ENCODE measurements around the gene TECPR2.

GRCh38 chr14:102545461-102546265 lies 182.9 kb downstream of the TECPR2 start:
- TF ChIP-seq CTCF (IDR thresholded peaks at IDR 0.05; ENCODE audit: insufficient read depth, low read depth, low read length) (no peak), EZH2 (IDR thresholded peaks at IDR 0.05; ENCODE audit: insufficient read depth, low read length) (no peak)

Measured in astrocyte (in vitro differentiated cells and primary cell).